Measurements from ENCODE around the gene FRAS1. TPM values are rescaled to one million over a fixed set of nuclear protein-coding genes. Genes with fewer than 3 reads are reported as not detected.

The FRAS1 gene
- total and polyA plus RNA-seq, 11 donors = 0.57 to 13.4 (median 3.2) TPM

GRCh38 chr4:78069319-78069718 lies 12.2 kb downstream of the FRAS1 start:
- no peak overlapping the region for H3K4me3 ChIP-seq
- DNase-seq (no peak), ATAC-seq (no peak)
- H3K27ac ChIP-seq = no peak overlapping the region
- no peaks in the 10 kb centered on the region for H3K36me3 ChIP-seq
- 68 to 79% (median 74%) methylated on average over 4 of the region's 4 CpGs for WGBS, 4 donors
- TF ChIP-seq, protein P1, sequence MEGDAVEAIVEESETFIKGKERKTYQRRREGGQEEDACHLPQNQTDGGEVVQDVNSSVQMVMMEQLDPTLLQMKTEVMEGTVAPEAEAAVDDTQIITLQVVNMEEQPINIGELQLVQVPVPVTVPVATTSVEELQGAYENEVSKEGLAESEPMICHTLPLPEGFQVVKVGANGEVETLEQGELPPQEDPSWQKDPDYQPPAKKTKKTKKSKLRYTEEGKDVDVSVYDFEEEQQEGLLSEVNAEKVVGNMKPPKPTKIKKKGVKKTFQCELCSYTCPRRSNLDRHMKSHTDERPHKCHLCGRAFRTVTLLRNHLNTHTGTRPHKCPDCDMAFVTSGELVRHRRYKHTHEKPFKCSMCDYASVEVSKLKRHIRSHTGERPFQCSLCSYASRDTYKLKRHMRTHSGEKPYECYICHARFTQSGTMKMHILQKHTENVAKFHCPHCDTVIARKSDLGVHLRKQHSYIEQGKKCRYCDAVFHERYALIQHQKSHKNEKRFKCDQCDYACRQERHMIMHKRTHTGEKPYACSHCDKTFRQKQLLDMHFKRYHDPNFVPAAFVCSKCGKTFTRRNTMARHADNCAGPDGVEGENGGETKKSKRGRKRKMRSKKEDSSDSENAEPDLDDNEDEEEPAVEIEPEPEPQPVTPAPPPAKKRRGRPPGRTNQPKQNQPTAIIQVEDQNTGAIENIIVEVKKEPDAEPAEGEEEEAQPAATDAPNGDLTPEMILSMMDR (IDR thresholded peaks at IDR 0.05) = no peak
- no peak for TF ChIP-seq POLR2A (IDR thresholded peaks at IDR 0.05)
- no peaks in the 10 kb centered on the region for H3K9me3 ChIP-seq
- intact Hi-C loops (cut with DNase I) = loop anchor here in 1 of 10 donors (10.0 kb wide), 1 partner anchor 445 kb away; no protein-coding TSS in a partner anchor
- H3K27me3 ChIP-seq = no peaks in the 10 kb centered on the region
- no peaks in the 10 kb centered on the region for H3K4me1 ChIP-seq

GRCh38 chr4:78069859-78070258 lies 12.7 kb downstream of the FRAS1 start:
- TF ChIP-seq POLR2A (IDR thresholded peaks at IDR 0.05) = no peak
- TF ChIP-seq, protein P1 (IDR thresholded peaks at IDR 0.05) = no peak
- DNase-seq (no peak), ATAC-seq (no peak)
- H3K4me3 ChIP-seq = no peak overlapping the region
- intact Hi-C loops (cut with DNase I) = loop anchor here in 2 of 10 donors (2.0 to 10.0 kb wide), 2 partner anchors 25 to 445 kb away; no protein-coding TSS in a partner anchor
- no peaks in the 10 kb centered on the region for H3K27me3 ChIP-seq
- 48 to 90% (median 65%) methylated on average over 3 of the region's 3 CpGs for WGBS, 4 donors
- H3K36me3 ChIP-seq = no peaks in the 10 kb centered on the region
- H3K9me3 ChIP-seq = no peaks in the 10 kb centered on the region
- H3K27ac ChIP-seq = no peak overlapping the region
- no peaks in the 10 kb centered on the region for H3K4me1 ChIP-seq

GRCh38 chr4:78070731-78071282 lies 13.7 kb downstream of the FRAS1 start:
- no peak overlapping the region for H3K27ac ChIP-seq
- WGBS, 4 donors = 88 to 91% (median 88%) methylated on average over 2 of the region's 2 CpGs
- intact Hi-C loops (cut with DNase I) = loop anchor here in 1 of 10 donors (2.0 kb wide), 1 partner anchor 26 kb away; no protein-coding TSS in a partner anchor
- ATAC-seq (no peak), DNase-seq (no peak)
- H3K27me3 ChIP-seq = no peaks in the 10 kb centered on the region
- no peak overlapping the region for H3K4me3 ChIP-seq
- no peak for TF ChIP-seq POLR2A (IDR thresholded peaks at IDR 0.05)
- TF ChIP-seq, protein P1 (IDR thresholded peaks at IDR 0.05) = no peak
- H3K9me3 ChIP-seq = no peaks in the 10 kb centered on the region
- no peaks in the 10 kb centered on the region for H3K4me1 ChIP-seq
- no peaks in the 10 kb centered on the region for H3K36me3 ChIP-seq

DNA sequence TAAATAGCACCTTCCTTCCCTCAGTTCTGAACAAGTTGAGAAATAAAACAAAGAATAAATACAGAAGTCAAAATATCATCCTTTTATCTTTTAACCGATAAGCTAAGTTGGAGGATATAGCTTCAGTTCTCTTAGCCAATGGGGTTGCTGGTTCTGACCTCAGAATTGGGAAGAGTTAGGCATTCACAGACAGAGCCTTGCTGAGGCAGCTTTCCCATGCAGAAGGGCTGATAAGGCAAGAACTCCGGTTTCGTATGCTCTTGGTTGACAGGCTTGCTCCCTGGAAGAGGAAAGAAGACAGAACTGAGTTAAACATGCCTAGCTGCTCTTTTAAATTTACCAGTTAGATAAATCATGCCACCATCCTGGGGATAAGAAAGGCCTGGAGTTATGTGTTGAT lies 17.6 kb downstream of the FRAS1 start:
- ATAC-seq (no peak), DNase-seq (no peak)
- intact Hi-C loops (cut with DNase I) = no loop called here
- H3K27me3 ChIP-seq = no peaks in the 10 kb centered on the region
- 53 to 60% (median 60%) methylated on average over 3 of the region's 3 CpGs for WGBS, 4 donors
- no peak overlapping the region for H3K4me3 ChIP-seq
- TF ChIP-seq, protein P1 (IDR thresholded peaks at IDR 0.05) = no peak
- no peak for TF ChIP-seq POLR2A (IDR thresholded peaks at IDR 0.05)
- H3K36me3 ChIP-seq = no peaks in the 10 kb centered on the region
- H3K27ac ChIP-seq = no peak overlapping the region
- no peaks in the 10 kb centered on the region for H3K9me3 ChIP-seq
- no peaks in the 10 kb centered on the region for H3K4me1 ChIP-seq

Measured in heart left ventricle (tissue), 16 donors.